Neuron (in vitro differentiated cells): ENCODE data around the gene ATP5F1C.
"Not testable (repeated sequence)": the region's sequence is repeated elsewhere in the genome, so short reads cannot be mapped to it uniquely, and the experiment has no call there.

Experiments
- H2AFZ ChIP-seq: one replicate; pipeline ENCODE4 v1.6.1; 2013; ENCODE audit warnings: low read depth, mild to moderate bottlenecking, inconsistent platforms, low read length, moderate library complexity
- H3K27me3 ChIP-seq: one replicate; pipeline ENCODE4 v1.6.1; 2013; ENCODE audit warnings: low read length; ENCODE audit not compliant: insufficient read depth
- H3K36me3 ChIP-seq: one replicate; pipeline ENCODE4 v1.6.1; 2013; ENCODE audit warnings: low read length; ENCODE audit not compliant: insufficient read depth
- H3K4me1 ChIP-seq: one replicate; pipeline ENCODE4 v1.6.1; 2013; ENCODE audit warnings: low read length; ENCODE audit not compliant: insufficient read depth
- H3K4me3 ChIP-seq: 2 replicates; pipeline ENCODE4 v1.5.1; 2013; ENCODE audit warnings: mild to moderate bottlenecking, low read length, moderate library complexity
- H3K9me3 ChIP-seq: one replicate; pipeline ENCODE4 v1.6.1; 2013; ENCODE audit warnings: low read length

ATP5F1C gene

DNA sequence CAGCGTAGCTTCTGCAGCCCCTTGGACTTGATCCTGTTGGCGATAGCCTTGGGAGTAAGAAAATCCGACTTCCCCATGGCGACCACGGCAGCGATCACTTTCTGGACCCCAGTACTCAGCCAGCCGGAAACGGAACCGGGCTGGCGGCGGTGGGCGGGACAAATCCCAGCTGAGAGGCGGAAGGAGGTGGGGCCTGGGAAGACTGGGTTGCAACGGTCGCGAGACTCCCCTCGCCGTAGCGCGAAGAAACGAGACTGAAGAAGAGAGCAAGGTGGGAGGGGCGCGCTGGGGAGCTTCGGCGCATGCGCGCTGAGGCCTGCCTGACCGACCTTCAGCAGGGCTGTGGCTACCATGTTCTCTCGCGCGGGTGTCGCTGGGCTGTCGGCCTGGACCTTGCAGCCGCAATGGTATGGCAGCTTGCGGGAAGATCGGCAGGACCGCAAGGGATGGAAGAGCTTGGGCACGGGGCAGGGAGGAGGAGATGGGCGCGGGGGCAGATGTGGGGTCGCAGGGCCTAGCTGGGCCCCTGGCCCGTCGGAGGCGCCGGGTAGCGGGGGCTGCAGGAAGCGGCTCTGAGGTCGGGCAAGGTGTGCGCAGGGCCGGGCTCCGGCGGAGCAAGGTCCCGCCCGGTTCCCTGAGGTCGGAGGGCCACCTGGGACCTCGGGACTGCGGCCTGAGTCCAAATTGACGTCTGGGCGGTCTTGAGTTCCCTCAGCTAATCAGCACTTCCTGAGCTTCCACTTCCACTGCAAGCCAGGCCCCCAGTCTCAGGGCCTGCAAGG is at the start of gene ATP5F1C, which contains the start of gene KIN:
Gene ATP5F1C (plus strand): TSS at position 321 of the 782 bp plus-strand sequence. CDS start 31 bp downstream, at position 352.
Gene KIN (minus strand): TSS at position 137 of the 782 bp plus-strand sequence. CDS start 60 bp downstream, at position 77.
- Histone ChIP-seq H3K36me3 (peaks cover 26% of the 10 kb centered on the region), H2AFZ (peak within 1 kb of the TSS; percentile 81), H3K4me3 (peak within 1 kb of the TSS; percentile 91), H3K4me1 (peaks cover 25% of the 10 kb centered on the region), H3K9me3 (no peaks in the 10 kb centered on the region), H3K27me3 (no peaks in the 10 kb centered on the region)

- no peak overlapping the region for H3K4me3 ChIP-seq
- no peaks in the 10 kb centered on the region for H3K4me1 ChIP-seq
- no peaks in the 10 kb centered on the region for H3K27me3 ChIP-seq
- H2AFZ ChIP-seq, result no peak overlapping the region
- no peaks in the 10 kb centered on the region for H3K36me3 ChIP-seq
- no peaks in the 10 kb centered on the region for H3K9me3 ChIP-seq
Observed at GRCh38 chr10:7738536-7739407, 49.2 kb upstream of the ATP5F1C start.

DNA sequence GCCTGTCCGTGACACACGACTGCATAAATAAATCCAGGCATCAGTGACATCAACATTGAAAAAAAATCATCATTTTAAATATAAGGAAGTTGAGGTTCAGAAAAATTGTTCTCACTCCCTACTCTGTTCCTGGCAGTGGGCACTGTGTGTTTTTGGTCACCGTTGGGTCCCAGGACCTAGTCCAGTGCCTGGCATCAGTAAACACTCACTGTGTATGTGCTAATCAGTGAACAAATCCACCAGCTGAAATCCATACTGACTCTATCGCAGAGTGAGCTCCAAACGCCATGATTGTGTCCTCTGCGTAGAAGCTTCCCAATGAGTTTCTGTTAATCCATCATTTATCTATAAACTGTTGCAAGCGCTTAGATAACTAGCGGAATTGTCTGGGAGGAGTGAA is 43.7 kb upstream of the ATP5F1C start:
- H3K4me3 ChIP-seq, result no peak overlapping the region
- no peaks in the 10 kb centered on the region for H3K27me3 ChIP-seq
- H2AFZ ChIP-seq, result no peak overlapping the region
- no peaks in the 10 kb centered on the region for H3K36me3 ChIP-seq
- no peaks in the 10 kb centered on the region for H3K4me1 ChIP-seq
- no peaks in the 10 kb centered on the region for H3K9me3 ChIP-seq

GRCh38 chr10:7748637-7749036 is 39.3 kb upstream of the ATP5F1C start:
- H3K4me1 ChIP-seq, H3K27me3 ChIP-seq, H2AFZ ChIP-seq, H3K4me3 ChIP-seq, H3K9me3 ChIP-seq: not testable (repeated sequence)
- peaks cover 21% of the 10 kb centered on the region for H3K36me3 ChIP-seq

DNA sequence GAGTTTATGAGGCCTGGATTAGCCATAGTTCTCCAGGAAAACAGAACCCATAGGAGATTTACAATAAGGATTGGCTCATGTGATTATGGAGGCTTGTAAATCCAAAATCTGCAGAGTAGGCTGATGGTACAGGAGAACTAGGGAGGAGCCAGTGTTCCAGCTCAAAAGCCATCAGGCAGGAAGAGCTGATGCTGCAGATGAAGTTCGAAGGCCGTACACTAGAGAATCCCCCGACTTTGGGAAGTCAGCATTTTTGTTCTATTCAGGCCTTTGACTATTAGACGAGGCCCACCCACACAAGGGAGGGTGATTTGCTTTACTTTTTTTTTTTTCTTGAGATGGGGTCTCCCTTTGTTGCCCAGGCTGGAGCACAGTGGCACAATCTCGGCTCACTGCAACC is 37.8 kb upstream of the ATP5F1C start:
- no peak overlapping the region for H2AFZ ChIP-seq
- peaks cover 35% of the 10 kb centered on the region for H3K36me3 ChIP-seq
- H3K27me3 ChIP-seq, result no peaks in the 10 kb centered on the region
- H3K9me3 ChIP-seq, result peaks cover 3% of the 10 kb centered on the region
- H3K4me3 ChIP-seq, result no peak overlapping the region
- H3K4me1 ChIP-seq, result no peaks in the 10 kb centered on the region

DNA sequence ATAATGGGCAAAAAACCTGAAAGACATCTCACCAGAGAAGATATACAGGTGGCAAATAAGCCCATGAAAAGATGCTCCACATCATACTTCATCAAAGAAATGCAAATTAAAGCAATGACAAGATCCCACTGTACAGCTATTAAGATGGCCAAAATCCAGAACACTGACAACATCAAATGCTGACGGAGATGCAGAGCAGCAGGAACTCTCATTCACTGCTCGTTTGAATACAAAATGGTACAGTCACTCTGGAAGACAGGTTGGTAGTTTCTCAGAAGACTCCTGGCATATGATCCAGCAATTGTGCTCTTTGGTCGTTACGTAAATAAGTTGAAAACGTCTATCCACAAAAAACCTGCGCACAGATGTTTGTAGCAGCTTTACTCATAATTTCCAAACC is 35.7 kb upstream of the ATP5F1C start:
- H3K4me3 ChIP-seq, result no peak overlapping the region
- no peaks in the 10 kb centered on the region for H3K27me3 ChIP-seq
- no peak overlapping the region for H2AFZ ChIP-seq
- no peaks in the 10 kb centered on the region for H3K4me1 ChIP-seq
- H3K36me3 ChIP-seq, result peaks cover 51% of the 10 kb centered on the region
- peaks cover 8% of the 10 kb centered on the region for H3K9me3 ChIP-seq

GRCh38 chr10:7755103-7755502 is 32.9 kb upstream of the ATP5F1C start:
- H2AFZ ChIP-seq, result no peak overlapping the region
- peaks cover 74% of the 10 kb centered on the region for H3K36me3 ChIP-seq
- no peaks in the 10 kb centered on the region for H3K27me3 ChIP-seq
- H3K9me3 ChIP-seq, result peaks cover 8% of the 10 kb centered on the region
- no peak overlapping the region for H3K4me3 ChIP-seq
- H3K4me1 ChIP-seq, result no peaks in the 10 kb centered on the region

GRCh38 chr10:7756360-7756992 is 31.5 kb upstream of the ATP5F1C start:
- Histone ChIP-seq H3K36me3 (peaks cover 81% of the 10 kb centered on the region), H3K9me3 (peaks cover 8% of the 10 kb centered on the region), H3K4me3 (no peak overlapping the region), H3K27me3 (no peaks in the 10 kb centered on the region), H2AFZ (no peak overlapping the region), H3K4me1 (no peaks in the 10 kb centered on the region)

- Histone ChIP-seq H3K4me1 (no peaks in the 10 kb centered on the region), H3K9me3 (no peaks in the 10 kb centered on the region), H2AFZ (no peak overlapping the region), H3K27me3 (no peaks in the 10 kb centered on the region), H3K36me3 (peaks cover 74% of the 10 kb centered on the region), H3K4me3 (no peak overlapping the region)
Observed at GRCh38 chr10:7763929-7764328, 24.0 kb upstream of the ATP5F1C start.

DNA sequence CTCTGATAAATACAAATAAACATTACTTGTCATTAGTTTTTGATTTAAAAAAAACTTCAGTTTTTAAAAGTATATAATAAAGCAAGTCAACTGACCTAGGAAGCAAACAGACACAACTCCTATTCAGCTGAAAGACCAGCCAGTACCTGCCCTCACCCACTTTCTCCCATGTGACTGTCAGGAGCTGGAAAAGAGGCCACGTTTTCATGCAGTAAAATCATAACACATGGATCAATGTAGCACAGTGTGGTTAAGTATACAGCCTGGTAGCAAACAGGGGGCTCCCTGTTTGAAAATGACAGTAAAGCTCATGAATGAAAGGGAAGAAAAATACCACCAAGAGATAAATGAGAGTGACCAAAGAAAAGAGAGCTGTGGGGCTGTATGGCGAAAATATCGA is 21.7 kb upstream of the ATP5F1C start:
- Histone ChIP-seq H3K9me3 (no peaks in the 10 kb centered on the region), H3K4me3 (no peak overlapping the region), H3K27me3 (no peaks in the 10 kb centered on the region), H3K36me3 (peaks cover 65% of the 10 kb centered on the region), H2AFZ (no peak overlapping the region), H3K4me1 (no peaks in the 10 kb centered on the region)

DNA sequence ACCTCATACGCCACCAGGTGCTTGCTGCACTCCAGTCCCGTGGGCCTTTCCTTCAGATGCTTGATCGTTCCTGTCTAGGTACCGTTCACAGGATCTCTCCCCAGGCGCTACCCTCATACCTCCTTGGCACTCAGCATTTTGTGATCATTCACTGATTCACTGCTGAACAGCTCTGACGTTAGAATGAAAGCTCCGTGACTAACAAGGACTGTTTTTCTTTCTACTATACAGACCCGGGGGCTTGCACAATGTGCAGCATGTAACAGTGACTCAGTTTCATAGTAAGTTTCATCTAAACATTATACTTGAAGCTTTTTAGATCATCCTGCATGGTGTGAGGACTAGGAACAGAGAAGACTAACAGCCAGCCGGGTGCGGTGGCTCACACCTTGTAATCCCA is 20.8 kb upstream of the ATP5F1C start:
- Histone ChIP-seq H3K27me3 (no peaks in the 10 kb centered on the region), H3K4me1 (no peaks in the 10 kb centered on the region), H3K36me3 (peaks cover 56% of the 10 kb centered on the region), H3K4me3 (no peak overlapping the region), H2AFZ (no peak overlapping the region), H3K9me3 (no peaks in the 10 kb centered on the region)

GRCh38 chr10:7768417-7768816 is 19.6 kb upstream of the ATP5F1C start:
- H3K4me3 ChIP-seq, result no peak overlapping the region
- peaks cover 49% of the 10 kb centered on the region for H3K36me3 ChIP-seq
- no peaks in the 10 kb centered on the region for H3K27me3 ChIP-seq
- no peaks in the 10 kb centered on the region for H3K4me1 ChIP-seq
- H2AFZ ChIP-seq, result no peak overlapping the region
- no peaks in the 10 kb centered on the region for H3K9me3 ChIP-seq
